Measurements from ENCODE around the gene CCDC107. TPM values are rescaled to one million over a fixed set of nuclear protein-coding genes. Genes with fewer than 3 reads are reported as not detected.

Gene CCDC107
- total and polyA plus RNA-seq, 2 of the 13 experiments (the other 11 are each of a cell fraction or from before 2014, with no cell fraction given) = 7.1 to 15.2 TPM

GRCh38 chr9:35690614-35691333 lies 32.7 kb downstream of the CCDC107 start (continued):
- TF ChIP-seq KDM5B (CRISPR knock-in tag; IDR thresholded peaks at IDR 0.05; ENCODE audit: borderline replicate concordance) (peak; percentile 51; the same call in 1 of the 2 replicates), ZNF414 (CRISPR knock-in tag; IDR thresholded peaks at IDR 0.05) (peak; percentile 65; the same call in 1 of the 2 replicates), ZNF160 (CRISPR knock-in tag; IDR thresholded peaks at IDR 0.05) (0 out of 2 replicates have a peak, but pooled peaks have one; percentile 21), MAZ (IDR thresholded peaks at IDR 0.05; ENCODE audit: borderline replicate concordance, low read depth, low read length) (no peak), MAZ (CRISPR knock-in tag; IDR thresholded peaks at IDR 0.05; ENCODE audit: low read depth) (peak; percentile 47; the same call in 1 of the 2 replicates)

- Histone ChIP-seq H3K9me3 (ENCODE audit: low read length) (no peaks in the 10 kb centered on the region), H3K36me3 (replicated peaks in 1 of 2; ENCODE audit: control insufficient read depth in 1 of 2, insufficient read depth in 2 of 2, low read length in 2 of 2) (no peaks in the 10 kb centered on the region), H2AFZ (ENCODE audit: low read length) (peak overlapping the region; percentile 63), H3K4me1 (ENCODE audit: insufficient read depth, low read length) (peaks cover 65% of the 10 kb centered on the region), H3K27ac (ENCODE audit: extremely low read length, insufficient read depth, low read length) (peak overlapping the region; percentile 26), H3K79me2 (ENCODE audit: insufficient read depth, low read length) (no peaks in the 10 kb centered on the region), H3K4me2 (ENCODE audit: low read depth, low read length) (peak overlapping the region; percentile 90), H4K20me1 (ENCODE audit: insufficient read depth, low read length) (no peaks in the 10 kb centered on the region), H3K27me3 (ENCODE audit: control insufficient read depth in 1 of 2, insufficient read depth in 2 of 2, low read length in 2 of 2) (no peaks in the 10 kb centered on the region), H3K9ac (ENCODE audit: insufficient read depth, low read depth, low read length) (peak overlapping the region; percentile 68), H3K4me3 (replicated peaks in 1 of 3; ENCODE audit: insufficient read depth in 1 of 3, low read depth in 2 of 3, low read length in 3 of 3) (peak overlapping the region; percentile 75 to 84 (median 81))
- ATAC-seq (peak; percentile 52; the same call in 2 of the 3 replicates), DNase-seq (ENCODE audit: low spot score) (no peak), FAIRE-seq (no peak)
- in situ Hi-C loops (cut with HindIII; ENCODE audit: extremely low pct_ligation_motif_present, low pct_unique_long_range_greater_than_20kb) = no loop called here
- WGBS (ENCODE audit: low lambda C conversion rate) = 81% methylated on average over 6 of the region's 10 CpGs
- POLR2A ChIA-PET = interaction anchor here (1.0 to 6.1 kb wide), 17 partner anchors 11 to 530 kb away, joined by 3 to 68 read pairs (median 5); partner anchors contain the start of genes ARHGEF39, CA9, CCDC107 and CREB3
- intact Hi-C loops (cut with micrococcal nuclease; ENCODE audit: unreplicated experiment) = loop anchor here (1.0 to 10.0 kb wide), 2 partner anchors 22 to 46 kb away; no protein-coding TSS in a partner anchor
- BruUV-seq (replicated peaks) = no TSS peak
- CTCF ChIA-PET (ENCODE audit: low intra/inter-chr PET ratio, low total read pairs) = no interaction called here
- TF ChIP-seq ARID4A (CRISPR knock-in tag; IDR thresholded peaks at IDR 0.05; ENCODE audit: borderline replicate concordance) = no peak
- no peak for TF ChIP-seq MED1 (CRISPR knock-in tag; IDR thresholded peaks at IDR 0.05)
- TF ChIP-seq NFE2 (CRISPR knock-in tag; IDR thresholded peaks at IDR 0.05) = no peak
- TF ChIP-seq ZSCAN31 (CRISPR knock-in tag; IDR thresholded peaks at IDR 0.05; ENCODE audit: low read depth) = 0 out of 2 replicates have a peak, but pooled peaks have one; percentile 10
- TF ChIP-seq DDIT3 (CRISPR knock-in tag; IDR thresholded peaks at IDR 0.05) = no peak
- TF ChIP-seq BRF2 (CRISPR knock-in tag; IDR thresholded peaks at IDR 0.05) = no peak
- TF ChIP-seq CREB1 (IDR thresholded peaks at IDR 0.05) = no peak
- TF ChIP-seq CREB1 (CRISPR knock-in tag; IDR thresholded peaks at IDR 0.05) = no peak
- 0 out of 2 replicates have a peak, but pooled peaks have one; percentile 35 for TF ChIP-seq MEF2D (CRISPR knock-in tag; IDR thresholded peaks at IDR 0.05)
- TF ChIP-seq NPAS2 (CRISPR knock-in tag; IDR thresholded peaks at IDR 0.05; ENCODE audit: borderline replicate concordance) = no peak
- no peak for TF ChIP-seq ELF3 (CRISPR knock-in tag; IDR thresholded peaks at IDR 0.05)
- no peak for TF ChIP-seq KDM6A (CRISPR knock-in tag; IDR thresholded peaks at IDR 0.05; ENCODE audit: low read depth)
- no peak for TF ChIP-seq NBN (conservative IDR thresholded peaks at IDR 0.05)
These were observed 33.2 kb downstream of the CCDC107 start for GRCh38 chr9:35691334-35691650.
